GM10266 (cell line): ENCODE data around the gene AIF1.

Experiments
- DNase-seq: peaks from one replicate; pipeline ENCODE4 v3.0.0; 2012; ENCODE audit errors: extremely low spot score
- TF ChIP-seq, protein P1 (sequence below): IDR thresholded peaks from 2 replicates; pipeline ENCODE4 v1.5.1; 2012; ENCODE audit warnings: mild to moderate bottlenecking, low read depth; ENCODE audit not compliant: control insufficient read depth, insufficient read depth; ENCODE audit errors: missing control alignments

Gene AIF1

DNA sequence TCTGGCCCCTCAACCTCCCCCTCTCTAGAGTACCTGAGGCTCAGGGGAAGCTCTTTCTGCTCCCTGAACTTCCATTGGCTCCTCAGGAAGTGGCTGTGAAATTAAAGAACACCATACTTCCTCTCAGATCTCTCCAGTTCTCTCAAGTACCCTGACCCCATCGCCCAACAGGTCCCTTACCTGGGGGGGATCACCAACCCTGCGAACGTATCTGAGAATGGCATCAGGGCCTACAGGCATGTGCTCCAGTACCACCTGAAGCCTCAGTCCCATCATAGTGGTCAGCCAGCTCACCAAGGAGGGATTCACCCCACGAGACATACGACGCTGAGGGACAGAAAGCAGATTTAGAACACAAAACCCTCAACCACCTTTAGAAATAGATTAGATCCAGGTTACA lies 25.6 kb downstream of the AIF1 start:
- no peak for DNase-seq

DNA sequence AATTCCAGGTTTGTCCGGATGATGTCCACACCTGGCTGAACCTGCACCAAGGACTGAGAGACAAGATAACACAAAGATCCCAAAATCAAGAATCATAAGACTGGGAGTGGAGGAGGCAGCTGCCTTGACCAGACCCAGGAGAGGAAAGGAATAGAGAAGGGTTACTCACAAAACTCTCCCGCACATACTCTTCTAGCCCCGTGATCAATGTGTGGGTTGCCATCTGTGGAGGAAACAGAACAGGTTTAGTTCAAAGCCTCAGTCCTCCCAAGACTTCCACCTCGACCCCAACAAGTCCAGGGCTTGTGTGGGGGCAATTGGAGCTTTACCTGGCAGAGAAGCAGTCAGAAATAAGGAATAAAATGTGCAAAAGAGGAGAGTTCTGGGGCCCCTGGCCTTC lies 26.3 kb downstream of the AIF1 start:
- TF ChIP-seq, protein P1, sequence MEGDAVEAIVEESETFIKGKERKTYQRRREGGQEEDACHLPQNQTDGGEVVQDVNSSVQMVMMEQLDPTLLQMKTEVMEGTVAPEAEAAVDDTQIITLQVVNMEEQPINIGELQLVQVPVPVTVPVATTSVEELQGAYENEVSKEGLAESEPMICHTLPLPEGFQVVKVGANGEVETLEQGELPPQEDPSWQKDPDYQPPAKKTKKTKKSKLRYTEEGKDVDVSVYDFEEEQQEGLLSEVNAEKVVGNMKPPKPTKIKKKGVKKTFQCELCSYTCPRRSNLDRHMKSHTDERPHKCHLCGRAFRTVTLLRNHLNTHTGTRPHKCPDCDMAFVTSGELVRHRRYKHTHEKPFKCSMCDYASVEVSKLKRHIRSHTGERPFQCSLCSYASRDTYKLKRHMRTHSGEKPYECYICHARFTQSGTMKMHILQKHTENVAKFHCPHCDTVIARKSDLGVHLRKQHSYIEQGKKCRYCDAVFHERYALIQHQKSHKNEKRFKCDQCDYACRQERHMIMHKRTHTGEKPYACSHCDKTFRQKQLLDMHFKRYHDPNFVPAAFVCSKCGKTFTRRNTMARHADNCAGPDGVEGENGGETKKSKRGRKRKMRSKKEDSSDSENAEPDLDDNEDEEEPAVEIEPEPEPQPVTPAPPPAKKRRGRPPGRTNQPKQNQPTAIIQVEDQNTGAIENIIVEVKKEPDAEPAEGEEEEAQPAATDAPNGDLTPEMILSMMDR: no peak
- DNase-seq: no peak

More for the DNA sequence above, 25.6 kb downstream of the AIF1 start:
- TF ChIP-seq, protein P1: no peak

DNA sequence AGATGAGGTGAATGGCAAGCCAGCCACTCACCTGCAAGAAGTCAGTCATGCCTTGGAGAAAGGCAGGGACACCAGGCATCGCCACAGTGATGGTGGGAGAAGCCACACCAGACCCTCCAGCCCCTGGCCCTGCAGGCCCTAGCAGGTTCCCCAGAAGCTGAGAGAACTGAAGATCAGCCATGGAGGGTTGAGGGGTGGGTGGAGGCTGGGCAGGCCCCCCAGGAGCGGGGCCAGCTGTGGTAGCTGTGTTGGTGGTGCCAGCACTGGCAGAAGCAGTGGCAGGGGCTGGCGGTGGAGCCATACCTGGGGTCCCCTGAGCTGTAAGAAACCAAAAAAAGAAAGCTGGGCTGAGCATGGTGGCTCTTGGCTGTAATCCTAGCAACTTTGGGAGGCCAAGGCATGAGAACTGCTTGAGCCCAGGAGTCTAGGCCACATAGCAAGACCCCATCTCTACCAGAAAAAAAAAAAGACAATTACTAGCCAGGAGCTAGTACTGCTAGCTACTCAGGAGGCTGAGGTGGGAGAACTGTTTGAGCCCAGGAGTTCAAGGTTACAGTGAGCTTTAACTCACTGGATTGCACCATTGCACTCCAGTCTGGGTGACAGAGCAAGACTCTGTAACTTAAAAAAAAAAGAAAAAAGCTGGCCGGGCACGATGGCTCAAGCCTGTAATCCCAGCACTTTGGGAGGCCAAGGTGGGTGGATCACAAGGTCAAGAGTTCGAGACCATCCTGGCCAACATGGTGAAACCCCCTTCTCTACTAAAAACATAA lies 27.9 kb downstream of the AIF1 start:
- TF ChIP-seq, protein P1: no peak
- DNase-seq: no peak

DNA sequence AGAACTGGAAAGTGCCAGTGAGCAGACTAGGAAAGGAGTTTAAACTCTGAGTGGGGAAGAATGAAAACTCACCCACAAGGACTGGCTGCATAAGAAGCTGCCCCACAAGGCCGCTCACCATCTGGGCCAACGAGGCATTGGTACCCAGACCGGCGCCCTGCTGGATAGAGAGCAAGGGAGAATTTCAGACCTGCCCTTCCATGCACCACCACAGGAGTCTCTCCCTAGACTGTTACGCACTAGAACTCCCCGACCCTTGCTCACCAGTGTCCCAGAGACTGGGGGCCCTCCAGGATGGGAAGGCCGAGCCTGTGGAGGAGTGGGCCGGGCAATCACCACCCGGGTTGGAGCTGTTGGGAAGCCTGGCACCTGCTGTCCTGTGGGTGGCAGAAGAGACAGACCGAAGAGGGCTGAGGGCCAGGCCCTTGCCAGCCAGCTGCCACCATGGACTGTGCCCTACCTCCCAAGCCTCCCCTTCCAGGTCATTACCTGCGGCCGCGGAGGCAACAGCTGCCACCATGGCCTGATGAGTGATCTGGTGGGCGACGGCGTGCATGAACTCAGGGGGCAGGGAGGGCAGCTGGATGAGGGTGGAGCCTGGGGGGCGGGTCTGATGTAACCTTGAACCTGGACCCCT lies 28.9 kb downstream of the AIF1 start:
- TF ChIP-seq, protein P1: no peak
- no peak for DNase-seq

DNA sequence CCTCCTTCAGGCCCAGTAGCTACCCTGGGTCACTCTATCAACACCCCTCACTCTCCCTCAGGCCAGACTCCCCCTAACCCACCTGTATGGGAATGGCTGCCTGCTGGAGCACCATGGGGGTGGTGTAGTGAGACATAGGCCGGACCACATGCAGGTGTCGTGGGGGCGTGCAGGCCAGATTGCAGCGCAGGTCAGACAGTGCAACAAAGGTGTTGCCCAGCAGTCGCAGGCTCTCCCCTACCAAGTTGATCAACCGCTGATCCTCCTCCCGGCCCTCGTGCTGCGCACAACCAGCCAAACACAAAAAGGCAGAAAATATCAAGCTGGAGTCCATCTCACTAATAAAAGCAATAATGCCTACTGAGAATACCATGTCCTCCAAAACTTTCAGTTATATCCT lies 30.3 kb downstream of the AIF1 start:
- TF ChIP-seq, protein P1: no peak

DNA sequence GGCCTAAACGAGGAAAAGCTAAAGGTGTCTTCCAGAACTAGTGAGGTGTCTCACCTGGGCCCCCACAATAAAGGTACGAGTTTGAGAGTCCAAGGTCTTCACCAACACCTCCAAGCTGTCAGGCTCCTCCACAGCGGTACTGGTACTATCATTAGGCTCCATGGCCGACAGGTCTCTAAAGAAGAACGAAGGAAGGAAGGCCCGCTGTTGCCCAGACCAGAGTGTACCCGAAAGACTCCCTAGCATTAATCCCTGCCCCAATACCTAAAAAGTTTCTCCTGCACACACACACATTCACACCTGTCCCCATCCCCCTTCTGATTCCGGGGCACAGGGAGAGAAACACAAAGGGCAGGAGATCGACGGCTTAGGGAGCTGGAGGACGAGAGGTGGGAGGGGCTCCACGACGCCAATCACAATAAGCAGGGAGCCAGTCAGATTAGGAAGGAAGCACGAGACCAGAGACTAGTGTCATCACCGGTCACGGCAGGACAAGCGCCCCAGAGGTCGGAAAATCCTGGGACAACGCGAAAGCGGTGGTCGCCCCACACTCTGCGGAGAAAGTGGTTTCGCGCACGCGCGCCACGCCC lies 36.7 kb downstream of the AIF1 start:
- peak; percentile 71 for DNase-seq
- TF ChIP-seq, protein P1: no peak

More for the DNA sequence above, 30.3 kb downstream of the AIF1 start:
- DNase-seq: no peak

DNA sequence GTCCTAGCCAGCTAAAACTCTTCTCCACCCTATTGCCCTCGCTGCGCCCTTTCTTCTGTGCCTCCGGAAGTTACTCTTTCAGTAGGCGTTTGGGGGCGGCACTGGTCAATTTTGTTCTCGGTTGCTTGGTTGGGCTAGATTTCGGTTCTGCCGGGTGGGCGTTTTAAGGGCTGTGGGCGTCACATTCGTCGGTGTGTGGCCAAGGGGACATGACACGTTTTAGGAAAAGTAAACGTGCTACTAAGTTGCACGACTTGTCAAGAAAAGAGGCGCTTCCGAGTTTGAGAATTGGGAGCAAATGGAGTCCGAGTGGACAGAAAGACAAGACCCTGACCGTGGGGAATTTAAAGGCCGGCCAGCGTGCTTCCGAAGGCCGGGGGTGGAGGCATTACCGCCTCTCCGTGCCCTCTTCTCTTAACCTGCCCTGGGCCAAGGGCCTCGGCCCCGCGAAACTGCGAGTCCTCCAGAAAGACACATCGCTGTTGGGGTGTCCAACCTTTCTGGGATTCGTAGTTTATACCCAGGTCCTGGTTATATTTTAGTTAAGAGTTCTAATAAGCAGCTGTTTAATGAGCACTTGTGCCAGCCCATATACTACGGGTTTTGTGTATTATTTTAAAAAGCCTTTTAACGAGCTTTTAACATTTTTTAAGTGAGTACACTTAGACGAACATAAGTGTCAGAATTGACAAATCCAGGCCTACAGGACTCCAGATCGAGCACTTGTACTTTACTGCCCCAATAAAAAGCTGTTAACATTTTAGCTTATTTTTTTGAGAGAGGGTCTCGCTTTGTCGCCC lies 38.1 kb downstream of the AIF1 start:
- TF ChIP-seq, protein P1: no peak
- DNase-seq: peak; percentile 91
